ENCODE measurements around the gene CFAP91. TPM values are rescaled to one million over a fixed set of nuclear protein-coding genes. Genes with fewer than 3 reads are reported as not detected.

CFAP91 gene
- total and polyA plus RNA-seq, 9 of the 15 experiments (the other 6 are each of a cell fraction or from before 2014, with no cell fraction given): not detected

DNA sequence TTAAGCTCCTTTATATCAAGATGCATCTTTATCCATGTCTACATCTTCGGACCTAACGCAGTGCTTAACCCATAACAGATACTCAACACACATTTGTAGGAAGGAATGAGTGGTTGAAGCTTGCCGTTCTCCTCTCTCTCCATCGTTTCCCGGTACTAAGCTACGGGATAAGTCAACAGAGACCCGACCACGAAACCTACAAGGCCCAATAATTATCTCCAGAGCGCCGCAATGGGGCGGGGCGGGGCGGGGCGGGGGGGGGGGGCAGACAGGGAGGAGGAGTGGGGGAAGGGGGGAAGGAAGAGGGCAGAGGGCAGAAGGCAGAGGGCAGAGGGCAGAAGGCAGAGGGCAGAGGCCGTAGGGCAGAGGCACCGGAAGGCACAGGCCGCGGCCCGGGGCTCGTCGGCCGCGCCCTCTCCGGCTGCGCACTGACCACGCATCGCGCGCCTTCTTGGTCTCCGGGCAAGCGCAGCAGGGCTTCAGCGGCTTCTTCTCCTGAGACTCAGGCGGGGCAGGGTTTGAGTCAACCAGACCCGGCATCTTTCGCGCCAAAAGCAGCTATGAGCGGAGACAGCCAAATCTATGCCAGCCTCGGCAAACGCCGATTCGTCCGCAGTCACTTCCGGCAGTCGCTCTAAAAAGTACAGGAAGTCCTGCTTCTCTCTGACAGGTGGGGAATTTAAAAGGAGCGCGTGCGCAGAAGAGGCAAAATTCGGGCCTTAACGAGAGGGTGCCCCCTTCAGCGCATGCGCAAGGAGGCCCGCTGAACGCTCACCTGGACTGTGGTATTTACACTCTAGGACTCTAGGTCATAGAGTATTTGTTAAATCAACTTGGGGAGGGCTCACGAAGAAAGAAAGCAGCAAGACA, 25.8 kb upstream of the CFAP91 start, which contains the start of gene COX17 (continued):
- TF ChIP-seq RBBP5 (IDR thresholded peaks at IDR 0.05; ENCODE audit: borderline replicate concordance, insufficient read depth, low read length, poor library complexity, severe bottlenecking) (peak; percentile 66), CHD2 (IDR thresholded peaks at IDR 0.05; ENCODE audit: low read depth, low read length) (peak; percentile 56; the same call in 1 of the 2 replicates), HLTF (IDR thresholded peaks at IDR 0.05) (peak; percentile 96; the same call in 1 of the 2 replicates), ZNF75A (CRISPR knock-in tag; IDR thresholded peaks at IDR 0.05) (0 out of 2 replicates have a peak, but pooled peaks have one; percentile 37), ZNF239 (CRISPR knock-in tag; IDR thresholded peaks at IDR 0.05) (peak; percentile 20; the same call in 1 of the 2 replicates)
- TF ChIP-seq, protein P1, sequence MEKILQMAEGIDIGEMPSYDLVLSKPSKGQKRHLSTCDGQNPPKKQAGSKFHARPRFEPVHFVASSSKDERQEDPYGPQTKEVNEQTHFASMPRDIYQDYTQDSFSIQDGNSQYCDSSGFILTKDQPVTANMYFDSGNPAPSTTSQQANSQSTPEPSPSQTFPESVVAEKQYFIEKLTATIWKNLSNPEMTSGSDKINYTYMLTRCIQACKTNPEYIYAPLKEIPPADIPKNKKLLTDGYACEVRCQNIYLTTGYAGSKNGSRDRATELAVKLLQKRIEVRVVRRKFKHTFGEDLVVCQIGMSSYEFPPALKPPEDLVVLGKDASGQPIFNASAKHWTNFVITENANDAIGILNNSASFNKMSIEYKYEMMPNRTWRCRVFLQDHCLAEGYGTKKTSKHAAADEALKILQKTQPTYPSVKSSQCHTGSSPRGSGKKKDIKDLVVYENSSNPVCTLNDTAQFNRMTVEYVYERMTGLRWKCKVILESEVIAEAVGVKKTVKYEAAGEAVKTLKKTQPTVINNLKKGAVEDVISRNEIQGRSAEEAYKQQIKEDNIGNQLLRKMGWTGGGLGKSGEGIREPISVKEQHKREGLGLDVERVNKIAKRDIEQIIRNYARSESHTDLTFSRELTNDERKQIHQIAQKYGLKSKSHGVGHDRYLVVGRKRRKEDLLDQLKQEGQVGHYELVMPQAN (IDR thresholded peaks at IDR 0.05; ENCODE audit: borderline replicate concordance): peak; percentile 61; the same call in 1 of the 2 replicates
- TF ChIP-seq, protein P2, sequence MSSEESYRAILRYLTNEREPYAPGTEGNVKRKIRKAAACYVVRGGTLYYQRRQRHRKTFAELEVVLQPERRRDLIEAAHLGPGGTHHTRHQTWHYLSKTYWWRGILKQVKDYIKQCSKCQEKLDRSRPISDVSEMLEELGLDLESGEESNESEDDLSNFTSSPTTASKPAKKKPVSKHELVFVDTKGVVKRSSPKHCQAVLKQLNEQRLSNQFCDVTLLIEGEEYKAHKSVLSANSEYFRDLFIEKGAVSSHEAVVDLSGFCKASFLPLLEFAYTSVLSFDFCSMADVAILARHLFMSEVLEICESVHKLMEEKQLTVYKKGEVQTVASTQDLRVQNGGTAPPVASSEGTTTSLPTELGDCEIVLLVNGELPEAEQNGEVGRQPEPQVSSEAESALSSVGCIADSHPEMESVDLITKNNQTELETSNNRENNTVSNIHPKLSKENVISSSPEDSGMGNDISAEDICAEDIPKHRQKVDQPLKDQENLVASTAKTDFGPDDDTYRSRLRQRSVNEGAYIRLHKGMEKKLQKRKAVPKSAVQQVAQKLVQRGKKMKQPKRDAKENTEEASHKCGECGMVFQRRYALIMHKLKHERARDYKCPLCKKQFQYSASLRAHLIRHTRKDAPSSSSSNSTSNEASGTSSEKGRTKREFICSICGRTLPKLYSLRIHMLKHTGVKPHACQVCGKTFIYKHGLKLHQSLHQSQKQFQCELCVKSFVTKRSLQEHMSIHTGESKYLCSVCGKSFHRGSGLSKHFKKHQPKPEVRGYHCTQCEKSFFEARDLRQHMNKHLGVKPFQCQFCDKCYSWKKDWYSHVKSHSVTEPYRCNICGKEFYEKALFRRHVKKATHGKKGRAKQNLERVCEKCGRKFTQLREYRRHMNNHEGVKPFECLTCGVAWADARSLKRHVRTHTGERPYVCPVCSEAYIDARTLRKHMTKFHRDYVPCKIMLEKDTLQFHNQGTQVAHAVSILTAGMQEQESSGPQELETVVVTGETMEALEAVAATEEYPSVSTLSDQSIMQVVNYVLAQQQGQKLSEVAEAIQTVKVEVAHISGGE (CRISPR knock-in tag; IDR thresholded peaks at IDR 0.05): peak in 1 of 3 experiments; percentile 69; a peak in 3 of 6 replicates
- TF ChIP-seq, protein P3, sequence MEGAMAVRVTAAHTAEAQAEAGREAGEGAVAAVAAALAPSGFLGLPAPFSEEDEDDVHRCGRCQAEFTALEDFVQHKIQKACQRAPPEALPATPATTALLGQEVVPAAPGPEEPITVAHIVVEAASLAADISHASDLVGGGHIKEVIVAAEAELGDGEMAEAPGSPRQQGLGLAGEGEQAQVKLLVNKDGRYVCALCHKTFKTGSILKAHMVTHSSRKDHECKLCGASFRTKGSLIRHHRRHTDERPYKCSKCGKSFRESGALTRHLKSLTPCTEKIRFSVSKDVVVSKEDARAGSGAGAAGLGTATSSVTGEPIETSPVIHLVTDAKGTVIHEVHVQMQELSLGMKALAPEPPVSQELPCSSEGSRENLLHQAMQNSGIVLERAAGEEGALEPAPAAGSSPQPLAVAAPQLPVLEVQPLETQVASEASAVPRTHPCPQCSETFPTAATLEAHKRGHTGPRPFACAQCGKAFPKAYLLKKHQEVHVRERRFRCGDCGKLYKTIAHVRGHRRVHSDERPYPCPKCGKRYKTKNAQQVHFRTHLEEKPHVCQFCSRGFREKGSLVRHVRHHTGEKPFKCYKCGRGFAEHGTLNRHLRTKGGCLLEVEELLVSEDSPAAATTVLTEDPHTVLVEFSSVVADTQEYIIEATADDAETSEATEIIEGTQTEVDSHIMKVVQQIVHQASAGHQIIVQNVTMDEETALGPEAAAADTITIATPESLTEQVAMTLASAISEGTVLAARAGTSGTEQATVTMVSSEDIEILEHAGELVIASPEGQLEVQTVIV (CRISPR knock-in tag; IDR thresholded peaks at IDR 0.05; ENCODE audit: borderline replicate concordance): no peak
- TF ChIP-seq, protein P4, sequence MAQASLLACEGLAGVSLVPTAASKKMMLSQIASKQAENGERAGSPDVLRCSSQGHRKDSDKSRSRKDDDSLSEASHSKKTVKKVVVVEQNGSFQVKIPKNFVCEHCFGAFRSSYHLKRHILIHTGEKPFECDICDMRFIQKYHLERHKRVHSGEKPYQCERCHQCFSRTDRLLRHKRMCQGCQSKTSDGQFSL (CRISPR knock-in tag; IDR thresholded peaks at IDR 0.05): peak; percentile 79
- TF ChIP-seq, protein P4 (tag; IDR thresholded peaks at IDR 0.05): peak in 1 of 2 experiments; percentile 96; a peak in 2 of 4 replicates
- TF ChIP-seq, protein P5, sequence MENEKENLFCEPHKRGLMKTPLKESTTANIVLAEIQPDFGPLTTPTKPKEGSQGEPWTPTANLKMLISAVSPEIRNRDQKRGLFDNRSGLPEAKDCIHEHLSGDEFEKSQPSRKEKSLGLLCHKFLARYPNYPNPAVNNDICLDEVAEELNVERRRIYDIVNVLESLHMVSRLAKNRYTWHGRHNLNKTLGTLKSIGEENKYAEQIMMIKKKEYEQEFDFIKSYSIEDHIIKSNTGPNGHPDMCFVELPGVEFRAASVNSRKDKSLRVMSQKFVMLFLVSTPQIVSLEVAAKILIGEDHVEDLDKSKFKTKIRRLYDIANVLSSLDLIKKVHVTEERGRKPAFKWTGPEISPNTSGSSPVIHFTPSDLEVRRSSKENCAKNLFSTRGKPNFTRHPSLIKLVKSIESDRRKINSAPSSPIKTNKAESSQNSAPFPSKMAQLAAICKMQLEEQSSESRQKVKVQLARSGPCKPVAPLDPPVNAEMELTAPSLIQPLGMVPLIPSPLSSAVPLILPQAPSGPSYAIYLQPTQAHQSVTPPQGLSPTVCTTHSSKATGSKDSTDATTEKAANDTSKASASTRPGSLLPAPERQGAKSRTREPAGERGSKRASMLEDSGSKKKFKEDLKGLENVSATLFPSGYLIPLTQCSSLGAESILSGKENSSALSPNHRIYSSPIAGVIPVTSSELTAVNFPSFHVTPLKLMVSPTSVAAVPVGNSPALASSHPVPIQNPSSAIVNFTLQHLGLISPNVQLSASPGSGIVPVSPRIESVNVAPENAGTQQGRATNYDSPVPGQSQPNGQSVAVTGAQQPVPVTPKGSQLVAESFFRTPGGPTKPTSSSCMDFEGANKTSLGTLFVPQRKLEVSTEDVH (IDR thresholded peaks at IDR 0.05; ENCODE audit: low read depth, partially characterized antibody): peak; percentile 89
